Measurements from ENCODE around the gene CFAP45. TPM values are rescaled to one million over a fixed set of nuclear protein-coding genes. Genes with fewer than 3 reads are reported as not detected.

The CFAP45 gene
- total RNA-seq, 1 donor from 2014 or later, result 0.46 TPM

DNA sequence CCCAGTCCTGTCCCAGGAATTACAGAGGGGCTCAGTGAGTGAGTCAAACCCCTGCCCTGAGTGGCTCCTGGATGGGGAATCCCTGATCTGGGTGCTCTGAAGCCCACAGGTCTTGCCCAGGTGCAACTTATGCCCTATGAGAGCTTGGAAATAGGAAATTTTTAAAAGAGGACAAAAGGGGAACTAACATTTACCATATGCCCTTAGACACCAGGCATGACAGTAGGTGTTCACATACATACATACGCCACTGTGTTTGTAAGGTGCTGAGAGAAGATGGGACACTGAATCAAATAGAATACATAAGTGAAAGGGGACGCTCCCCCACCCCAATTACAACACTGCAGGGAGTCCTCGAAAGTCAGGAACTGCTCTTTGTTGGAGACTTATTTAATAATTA, 1.4 kb downstream of the CFAP45 start:
- no peak for DNase-seq (ENCODE audit: low read depth)
- TF ChIP-seq, protein P1, sequence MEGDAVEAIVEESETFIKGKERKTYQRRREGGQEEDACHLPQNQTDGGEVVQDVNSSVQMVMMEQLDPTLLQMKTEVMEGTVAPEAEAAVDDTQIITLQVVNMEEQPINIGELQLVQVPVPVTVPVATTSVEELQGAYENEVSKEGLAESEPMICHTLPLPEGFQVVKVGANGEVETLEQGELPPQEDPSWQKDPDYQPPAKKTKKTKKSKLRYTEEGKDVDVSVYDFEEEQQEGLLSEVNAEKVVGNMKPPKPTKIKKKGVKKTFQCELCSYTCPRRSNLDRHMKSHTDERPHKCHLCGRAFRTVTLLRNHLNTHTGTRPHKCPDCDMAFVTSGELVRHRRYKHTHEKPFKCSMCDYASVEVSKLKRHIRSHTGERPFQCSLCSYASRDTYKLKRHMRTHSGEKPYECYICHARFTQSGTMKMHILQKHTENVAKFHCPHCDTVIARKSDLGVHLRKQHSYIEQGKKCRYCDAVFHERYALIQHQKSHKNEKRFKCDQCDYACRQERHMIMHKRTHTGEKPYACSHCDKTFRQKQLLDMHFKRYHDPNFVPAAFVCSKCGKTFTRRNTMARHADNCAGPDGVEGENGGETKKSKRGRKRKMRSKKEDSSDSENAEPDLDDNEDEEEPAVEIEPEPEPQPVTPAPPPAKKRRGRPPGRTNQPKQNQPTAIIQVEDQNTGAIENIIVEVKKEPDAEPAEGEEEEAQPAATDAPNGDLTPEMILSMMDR (conservative IDR thresholded peaks at IDR 0.05; ENCODE audit: low read depth, low read length), result no peak
- no peak overlapping the region for H3K4me3 ChIP-seq (ENCODE audit: low read depth, low read length)

DNA sequence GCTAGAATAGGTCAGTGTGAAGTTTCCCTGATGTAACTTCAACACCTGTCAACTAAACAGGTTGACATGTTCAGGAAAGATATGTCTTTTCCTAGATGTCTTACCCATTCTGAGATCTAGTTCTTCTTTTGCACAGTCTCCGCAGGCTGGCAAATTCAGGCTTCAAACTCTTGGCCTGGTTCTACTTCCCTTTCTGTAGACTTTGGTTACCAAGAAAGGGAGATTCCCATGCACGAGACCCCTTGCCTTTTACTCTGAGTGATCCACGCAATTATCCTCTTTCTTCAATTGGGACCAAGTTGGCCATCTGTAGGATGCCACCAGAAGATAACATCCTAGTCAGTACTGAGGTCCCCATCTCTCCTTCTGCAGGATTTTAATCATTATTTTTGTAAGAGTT, 2.0 kb downstream of the CFAP45 start:
- no peak for DNase-seq (ENCODE audit: low read depth)
- no peak overlapping the region for H3K4me3 ChIP-seq (ENCODE audit: low read depth, low read length)

DNA sequence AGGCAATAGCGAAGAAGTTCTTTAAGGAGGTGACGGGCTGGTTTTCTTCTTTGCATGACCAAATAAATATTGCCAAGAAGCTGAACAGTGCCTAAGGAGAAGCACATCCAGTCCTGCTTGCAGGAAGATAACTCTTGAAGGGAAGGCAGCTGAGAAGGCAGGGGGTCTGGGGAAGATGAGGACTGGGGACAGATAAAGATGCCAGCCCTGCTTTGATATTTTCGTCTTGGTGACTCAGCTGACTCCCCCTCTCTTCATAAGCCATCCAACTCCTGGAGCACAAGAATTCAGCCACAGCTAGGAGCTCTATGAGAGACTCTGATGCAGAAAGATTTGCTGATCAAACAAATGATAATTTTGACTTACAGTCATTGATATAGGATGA, 3.4 kb downstream of the CFAP45 start:
- no peak for DNase-seq (ENCODE audit: low read depth)
- TF ChIP-seq, protein P1 (conservative IDR thresholded peaks at IDR 0.05; ENCODE audit: low read depth, low read length), result no peak
- H3K4me3 ChIP-seq (ENCODE audit: low read depth, low read length), result no peak overlapping the region

More for the DNA sequence above, 2.0 kb downstream of the CFAP45 start:
- TF ChIP-seq, protein P1 (conservative IDR thresholded peaks at IDR 0.05; ENCODE audit: low read depth, low read length), result no peak

DNA sequence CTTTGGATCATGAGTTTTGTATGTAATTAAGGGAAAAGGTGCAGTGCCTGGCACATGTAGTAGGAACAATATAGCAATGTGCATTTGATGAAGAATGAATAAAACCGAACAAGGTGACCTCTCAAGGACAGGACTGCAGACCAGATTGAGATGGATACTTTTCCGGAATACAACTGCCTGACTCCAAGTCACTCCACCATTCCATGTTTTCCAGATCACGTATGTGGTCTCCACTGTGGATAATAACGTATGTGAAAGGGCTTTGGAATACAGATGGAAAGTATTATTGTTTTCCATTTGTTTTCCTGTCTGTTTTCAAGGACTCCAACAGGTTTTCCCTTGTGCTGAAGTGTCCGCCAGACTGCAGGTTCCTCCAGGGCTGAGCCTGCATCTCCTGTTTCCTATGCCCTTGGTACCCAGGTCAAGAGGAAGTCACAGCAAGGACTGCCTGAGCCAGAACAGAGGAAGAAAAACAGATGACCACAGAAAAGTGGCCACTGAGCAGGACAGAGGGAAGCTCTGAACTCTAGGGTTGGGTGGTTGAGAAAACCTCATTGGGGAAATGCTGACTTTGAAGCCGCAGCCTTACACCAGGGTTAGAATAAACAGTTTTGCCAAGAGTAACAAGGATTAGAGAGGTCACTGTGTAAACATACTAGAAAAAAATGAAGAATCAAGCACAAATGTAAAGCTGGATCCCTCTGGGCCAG, 4.0 kb downstream of the CFAP45 start:
- TF ChIP-seq, protein P1 (conservative IDR thresholded peaks at IDR 0.05; ENCODE audit: low read depth, low read length), result no peak
- no peak overlapping the region for H3K4me3 ChIP-seq (ENCODE audit: low read depth, low read length)
- DNase-seq (ENCODE audit: low read depth), result no peak

DNA sequence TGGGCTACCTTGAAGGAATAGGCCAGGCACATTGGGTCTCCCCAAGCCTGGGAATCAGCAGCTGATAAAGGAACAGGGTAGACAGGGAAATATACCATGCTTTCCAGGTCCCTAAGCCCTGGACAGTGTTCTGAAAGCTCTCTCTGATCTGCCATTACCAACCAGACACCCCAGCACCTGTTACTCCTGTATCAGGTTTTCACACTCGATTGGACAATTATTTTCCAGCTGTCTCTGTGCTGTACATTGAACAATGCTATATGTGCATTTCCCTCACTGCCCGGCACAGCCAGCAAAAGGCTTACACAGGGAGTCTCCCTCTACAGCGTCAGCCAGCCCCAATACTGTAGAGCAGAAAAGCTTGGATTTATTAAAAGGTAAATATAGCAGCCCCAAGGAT, 4.7 kb downstream of the CFAP45 start:
- DNase-seq (ENCODE audit: low read depth), result no peak
- H3K4me3 ChIP-seq (ENCODE audit: low read depth, low read length), result no peak overlapping the region
- TF ChIP-seq, protein P1 (conservative IDR thresholded peaks at IDR 0.05; ENCODE audit: low read depth, low read length), result no peak

DNA sequence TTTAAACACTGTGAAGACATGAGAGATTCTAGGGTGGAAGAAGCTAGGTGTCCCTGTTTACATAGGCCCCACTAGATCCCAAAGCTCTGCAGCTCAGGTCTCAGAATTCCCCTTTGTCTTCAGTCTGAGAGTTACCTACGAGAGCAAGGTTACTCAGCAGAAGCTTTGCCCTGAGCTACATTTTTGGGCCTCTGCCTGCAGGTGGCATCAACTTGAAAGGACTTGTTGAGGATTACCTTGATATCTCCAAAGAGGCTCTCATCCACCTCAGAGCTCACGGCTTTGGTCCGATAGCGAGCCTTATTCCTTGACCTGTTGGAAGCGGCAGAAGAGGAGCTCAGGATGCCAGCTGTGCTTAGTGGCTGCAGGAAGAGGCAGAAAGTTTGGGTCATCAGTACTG, 7.0 kb downstream of the CFAP45 start:
- TF ChIP-seq, protein P1 (conservative IDR thresholded peaks at IDR 0.05; ENCODE audit: low read depth, low read length), result peak; percentile 26
- no peak for DNase-seq (ENCODE audit: low read depth)
- H3K4me3 ChIP-seq (ENCODE audit: low read depth, low read length), result no peak overlapping the region

Measured in epithelial cell of proximal tubule (primary cell).